Liver (tissue), 9 donors: ENCODE data around the gene NR1I3. TPM values are rescaled to one million over a fixed set of nuclear protein-coding genes. Genes with fewer than 3 reads are reported as not detected.

Experiments used
- DNase-seq: peaks from one replicate; pipeline ENCODE4 v3.0.0-alpha.2; 2017; ENCODE audit warnings: low spot score
- H3K27ac ChIP-seq, 2 donors: one replicate each; pipeline ENCODE4 v1.7.0; 2013; ENCODE audit warnings: inconsistent platforms in 2 of 2, low read length in 2 of 2, control low read depth in 1 of 2, low read depth in 1 of 2, mild to moderate bottlenecking in 1 of 2
- H3K27me3 ChIP-seq, 4 donors: one replicate each; pipeline versions ENCODE4 v1.6.1 to v1.7.0; 2013; ENCODE audit warnings: low read length in 3 of 4, inconsistent platforms in 1 of 4, mild to moderate bottlenecking in 1 of 4, moderate library complexity in 1 of 4; ENCODE audit not compliant: control insufficient read depth in 4 of 4, insufficient read depth in 4 of 4
- H3K36me3 ChIP-seq, 4 donors: one replicate each; pipeline versions ENCODE4 v1.6.1 to v1.7.0; 2013; ENCODE audit warnings: low read length in 3 of 4, mild to moderate bottlenecking in 3 of 4, low read depth in 1 of 4, moderate library complexity in 1 of 4; ENCODE audit not compliant: control insufficient read depth in 4 of 4, insufficient read depth in 3 of 4
- H3K4me1 ChIP-seq, 4 donors: one replicate each; pipeline versions ENCODE4 v1.6.1 to v1.7.0; 2013; ENCODE audit warnings: low read length in 3 of 4, mild to moderate bottlenecking in 3 of 4, moderate library complexity in 1 of 4; ENCODE audit not compliant: control insufficient read depth in 4 of 4, insufficient read depth in 4 of 4
- H3K4me3 ChIP-seq, 3 donors: one replicate each; pipeline versions ENCODE4 v1.6.1 to v1.7.0; 2013; ENCODE audit warnings: low read length in 3 of 3, control low read depth in 1 of 3, low read depth in 1 of 3, mild to moderate bottlenecking in 1 of 3
- H3K9ac ChIP-seq, 2 donors: one replicate each; pipeline ENCODE4 v1.7.0; 2013; ENCODE audit warnings: low read length in 2 of 2, mild to moderate bottlenecking in 2 of 2, moderate library complexity in 2 of 2, control low read depth in 1 of 2, low read depth in 1 of 2
- H3K9me3 ChIP-seq, 4 donors: one replicate each; pipeline versions ENCODE4 v1.6.1 to v1.7.0; 2013; ENCODE audit warnings: low read length in 3 of 4; ENCODE audit not compliant: control insufficient read depth in 4 of 4
- ATF3 ChIP-seq: IDR thresholded peaks from 2 replicates; pipeline ENCODE4 v1.6.1; 2016; ENCODE audit warnings: antibody characterized with exemption
- CTCF ChIP-seq: fragments of 150-350 bp; IDR thresholded peaks from 2 replicates; pipeline ENCODE4 v1.5.1; 2017; ENCODE audit warnings: improper control_type of control experiment, low read depth, low read length; ENCODE audit not compliant: missing input control
- EGR1 ChIP-seq, 2 donors: IDR thresholded peaks; 2 replicates each; pipeline ENCODE4 v1.6.1; 2016 to 2018; ENCODE audit warnings: antibody characterized with exemption in 2 of 2, low read depth in 2 of 2
- FOXA1 ChIP-seq: IDR thresholded peaks from 2 replicates; pipeline ENCODE4 v1.6.1; 2016; ENCODE audit warnings: antibody characterized with exemption
- FOXA2 ChIP-seq: IDR thresholded peaks from 2 replicates; pipeline ENCODE4 v1.6.1; 2016; ENCODE audit warnings: antibody characterized with exemption
- GABPA ChIP-seq, 2 donors: IDR thresholded peaks in 1 of 2; conservative IDR thresholded peaks in 1 of 2; 2 replicates each; pipeline ENCODE4 v1.6.1; 2016; ENCODE audit warnings: antibody characterized with exemption in 2 of 2, mild to moderate bottlenecking in 1 of 2, moderate library complexity in 1 of 2
- HNF4A ChIP-seq, 2 donors: conservative IDR thresholded peaks; 2 replicates each; pipeline ENCODE4 v1.6.1; 2016; ENCODE audit warnings: antibody characterized with exemption in 2 of 2, mild to moderate bottlenecking in 2 of 2
- HNF4G ChIP-seq: IDR thresholded peaks from 2 replicates; pipeline ENCODE4 v1.6.1; 2016; ENCODE audit warnings: antibody characterized with exemption
- JUND ChIP-seq, 2 donors: IDR thresholded peaks; 2 replicates each; pipeline ENCODE4 v1.6.1; 2016; ENCODE audit warnings: antibody characterized with exemption in 2 of 2
- MAX ChIP-seq: IDR thresholded peaks from 2 replicates; pipeline ENCODE4 v1.6.1; 2016; ENCODE audit warnings: antibody characterized with exemption
- NR2F2 ChIP-seq: IDR thresholded peaks from 2 replicates; pipeline ENCODE4 v1.6.1; 2016; ENCODE audit warnings: antibody characterized with exemption
- RAD21 ChIP-seq, 2 donors: IDR thresholded peaks; 2 replicates each; pipeline ENCODE4 v1.6.1; 2016; ENCODE audit warnings: antibody characterized with exemption in 2 of 2, mild to moderate bottlenecking in 2 of 2
- REST ChIP-seq: IDR thresholded peaks from 2 replicates; pipeline ENCODE4 v1.6.1; 2016; ENCODE audit warnings: antibody characterized with exemption, mild to moderate bottlenecking
- RXRA ChIP-seq, 2 donors: IDR thresholded peaks; 2 replicates each; pipeline ENCODE4 v1.6.1; 2017 to 2018; ENCODE audit warnings: antibody characterized with exemption in 2 of 2, mild to moderate bottlenecking in 1 of 2
- SP1 ChIP-seq: IDR thresholded peaks from 2 replicates; pipeline ENCODE4 v1.6.1; 2018; ENCODE audit warnings: antibody characterized with exemption, mild to moderate bottlenecking
- TAF1 ChIP-seq: conservative IDR thresholded peaks from 2 replicates; pipeline ENCODE4 v1.6.1; 2016; ENCODE audit warnings: antibody characterized with exemption, mild to moderate bottlenecking
- YY1 ChIP-seq: IDR thresholded peaks from 2 replicates; pipeline ENCODE4 v1.6.1; 2016; ENCODE audit warnings: antibody characterized with exemption, mild to moderate bottlenecking
- ZBTB33 ChIP-seq: IDR thresholded peaks from 2 replicates; pipeline ENCODE4 v1.6.1; 2016; ENCODE audit warnings: antibody characterized with exemption
- WGBS: extraction: QIAGEN DNeasy Blood & Tissue Kit; methylation state at CpG from one replicate; pipeline ENCODE4 v1.1.7; 2013; 5-methylcytosine and 5-hydroxymethylcytosine counted together
- polyA plus RNA-seq, 2 donors: library from polyadenylated mRNA; stranded (reverse) in 1 of 2; unstranded in 1 of 2; fragments of 200-250 nt in 1 of 2; fragments of >200 nt in 1 of 2; fragmentation: Nextera tagmentation in 1 of 2; extraction: Ambion mirVana in 1 of 2; gene quantifications; one replicate each; pipeline versions ENCODE4 v1.2.1 to v1.2.3, GENCODE V29; 2013 to 2015
- total RNA-seq, 2 donors: library from RNA; depleted of rRNA; stranded (reverse); fragments of >200 nt; gene quantifications; one replicate each; pipeline ENCODE4 v1.2.3, GENCODE V29; 2014
- donor health status: healthy.
- donor health status: healthy.
- donor health status: healthy.
- donor health status: healthy.
- donor health status: healthy.

NR1I3 gene
- total and polyA plus RNA-seq, 4 donors: 10.4 to 128 (median 47.7) TPM

GRCh38 chr1:161266836-161267235 lies 28.8 kb upstream of the NR1I3 start:
- WGBS: 90% methylated on average over 2 of the region's 2 CpGs
- Histone ChIP-seq H3K9ac (no peak overlapping the region), H3K9me3 (no peaks in the 10 kb centered on the region), H3K27ac (no peak overlapping the region), H3K36me3 (no peaks in the 10 kb centered on the region), H3K4me1 (no peaks in the 10 kb centered on the region), H3K27me3 (no peaks in the 10 kb centered on the region), H3K4me3 (no peak overlapping the region)
- no peak for DNase-seq
- TF ChIP-seq SP1 (no peak), HNF4A (conservative IDR thresholded peaks at IDR 0.05) (no peak), NR2F2 (no peak), ZBTB33 (no peak), ATF3 (no peak), EGR1 (IDR thresholded peaks at IDR 0.05; ENCODE audit: low read depth in 2 of 2) (no peak), FOXA1 (no peak)

GRCh38 chr1:161266202-161266601 lies 28.2 kb upstream of the NR1I3 start:
- 72% methylated on average over 3 of the region's 3 CpGs for WGBS
- peaks cover 0 to 2% (median 0%) of the 10 kb centered on the region in 4 donors for H3K4me1 ChIP-seq

More at GRCh38 chr1:161266202-161266601, 28.2 kb upstream of the NR1I3 start:
- H3K9me3 ChIP-seq: no peaks in the 10 kb centered on the region
- no peaks in the 10 kb centered on the region for H3K27me3 ChIP-seq
- no peak overlapping the region for H3K4me3 ChIP-seq
- H3K9ac ChIP-seq: no peak overlapping the region
- no peaks in the 10 kb centered on the region for H3K36me3 ChIP-seq
- no peak for TF ChIP-seq EGR1 (IDR thresholded peaks at IDR 0.05; ENCODE audit: low read depth in 2 of 2)
- no peak for TF ChIP-seq FOXA1
- no peak for TF ChIP-seq YY1
- TF ChIP-seq TAF1: no peak
- no peak for TF ChIP-seq NR2F2
- no peak for TF ChIP-seq RAD21 (IDR thresholded peaks at IDR 0.05)
- TF ChIP-seq JUND (IDR thresholded peaks at IDR 0.05): no peak
- no peak for TF ChIP-seq ATF3
- TF ChIP-seq HNF4G: no peak
- TF ChIP-seq CTCF: no peak
- no peak for TF ChIP-seq MAX
- no peak for TF ChIP-seq HNF4A (conservative IDR thresholded peaks at IDR 0.05)
- TF ChIP-seq REST: no peak
- no peak for TF ChIP-seq ZBTB33
- no peak for TF ChIP-seq FOXA2
- TF ChIP-seq GABPA (IDR thresholded peaks at IDR 0.05 in 1 of 2, conservative IDR thresholded peaks at IDR 0.05 in 1 of 2): no peak
- TF ChIP-seq RXRA (IDR thresholded peaks at IDR 0.05): no peak
- DNase-seq: no peak
- no peak overlapping the region for H3K27ac ChIP-seq
